ENCODE measurements around the gene NELFE. TPM values are rescaled to one million over a fixed set of nuclear protein-coding genes. Genes with fewer than 3 reads are reported as not detected.
A peak's percentile ranks its signal among the peaks of the same experiment; 100 is the strongest.

NELFE gene
- total RNA-seq, 1 donor from 2014 or later: 113 TPM

GRCh38 chr6:31954511-31954910 is 4.3 kb downstream of the NELFE start:
- no peak for TF ChIP-seq CTCF (conservative IDR thresholded peaks at IDR 0.05; ENCODE audit: low read depth, low read length)
- no peak overlapping the region for H3K4me3 ChIP-seq (ENCODE audit: low read depth, low read length)
- no peak for DNase-seq (ENCODE audit: low read depth)

DNA sequence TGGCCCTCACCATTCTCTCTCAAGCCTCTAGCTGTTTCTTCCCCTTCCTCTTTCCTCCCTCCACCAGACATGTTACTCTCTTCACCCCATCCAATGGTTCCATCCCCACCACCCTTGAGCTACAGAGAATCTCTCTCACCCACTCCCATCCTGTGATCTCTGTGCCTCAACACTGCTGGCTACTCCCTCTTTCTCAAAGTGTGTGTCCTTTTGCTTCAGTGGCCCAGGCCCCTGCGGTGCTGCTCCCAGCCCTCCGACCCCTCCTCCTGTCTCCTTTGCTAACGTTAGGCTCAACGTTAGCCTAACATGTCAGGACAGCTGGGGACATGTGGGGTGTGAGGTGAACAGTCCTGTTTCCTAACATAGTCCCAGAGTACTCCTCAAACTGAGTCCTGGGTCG is 5.9 kb downstream of the NELFE start:
- DNase-seq (ENCODE audit: low read depth): no peak
- no peak for TF ChIP-seq CTCF (conservative IDR thresholded peaks at IDR 0.05; ENCODE audit: low read depth, low read length)
- no peak overlapping the region for H3K4me3 ChIP-seq (ENCODE audit: low read depth, low read length)

DNA sequence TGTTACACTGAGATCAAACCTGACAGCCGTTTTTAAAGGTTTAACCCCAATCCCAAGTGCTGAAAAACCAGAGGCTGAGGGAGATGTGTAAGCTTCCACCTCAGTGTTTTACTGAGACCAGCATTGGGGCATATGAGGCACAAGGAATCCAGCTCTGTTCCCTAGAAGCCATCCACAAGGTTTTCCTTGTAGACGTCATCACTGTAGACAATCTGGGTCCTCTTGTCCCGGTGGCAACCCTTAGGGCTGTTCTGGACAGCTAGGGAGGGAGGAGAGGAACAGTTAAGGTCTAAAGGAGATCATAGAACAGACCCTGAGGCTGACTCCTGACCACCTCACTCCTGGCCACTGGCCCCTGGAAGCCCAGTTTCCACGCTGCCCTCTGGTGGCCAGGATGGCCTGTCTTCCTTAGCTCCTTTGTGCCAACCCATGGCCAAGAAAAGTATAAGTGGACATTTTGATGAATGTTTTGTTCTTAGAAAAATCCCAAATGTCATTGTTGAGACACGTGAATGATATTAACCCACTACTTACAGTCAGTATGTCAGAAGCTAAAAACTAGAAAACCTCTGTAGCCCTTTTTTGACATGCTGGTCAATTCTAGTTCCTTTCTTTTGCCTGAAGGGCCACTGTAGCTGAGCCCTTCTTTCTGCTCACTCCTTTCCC is 6.5 kb downstream of the NELFE start:
- no peak for DNase-seq (ENCODE audit: low read depth)
- H3K4me3 ChIP-seq (ENCODE audit: low read depth, low read length): no peak overlapping the region
- TF ChIP-seq CTCF (conservative IDR thresholded peaks at IDR 0.05; ENCODE audit: low read depth, low read length): peak; percentile 94

DNA sequence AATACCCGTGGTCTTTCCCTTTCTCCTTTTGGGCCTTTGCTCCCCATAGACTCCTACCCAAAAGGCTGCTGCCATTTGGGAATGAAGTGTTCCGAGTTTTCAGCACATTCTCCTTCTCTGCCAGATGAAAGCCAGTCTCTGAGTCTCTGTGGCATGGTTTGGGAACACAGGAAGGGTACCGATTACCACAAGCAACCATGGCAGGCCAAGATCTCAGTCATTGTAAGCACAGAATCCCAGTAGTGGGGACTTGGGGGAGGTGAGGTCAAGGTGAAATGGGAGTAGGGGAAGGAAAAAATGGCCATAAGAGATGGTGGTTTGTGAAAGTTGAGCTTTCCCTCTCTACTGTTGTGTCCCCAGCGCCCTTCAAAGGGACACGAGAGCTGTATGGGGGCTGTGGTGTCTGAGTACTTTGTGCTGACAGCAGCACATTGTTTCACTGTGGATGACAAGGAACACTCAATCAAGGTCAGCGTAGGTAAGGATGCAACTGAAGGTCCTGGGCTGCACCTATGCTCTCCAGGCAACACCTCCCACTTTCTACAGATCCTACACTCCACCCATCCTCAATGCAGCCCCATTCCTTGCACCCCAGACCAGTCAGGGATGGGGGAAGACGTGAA is 8.7 kb downstream of the NELFE start:
- no peak for TF ChIP-seq CTCF (conservative IDR thresholded peaks at IDR 0.05; ENCODE audit: low read depth, low read length)
- no peak for DNase-seq (ENCODE audit: low read depth)
- no peak overlapping the region for H3K4me3 ChIP-seq (ENCODE audit: low read depth, low read length)

- no peak overlapping the region for H3K4me3 ChIP-seq (ENCODE audit: low read depth, low read length)
- DNase-seq (ENCODE audit: low read depth): no peak
- TF ChIP-seq CTCF (conservative IDR thresholded peaks at IDR 0.05; ENCODE audit: low read depth, low read length): no peak
Measured at GRCh38 chr6:31948753-31949413, 9.9 kb downstream of the NELFE start.

GRCh38 chr6:31948306-31948705 is 10.5 kb downstream of the NELFE start:
- H3K4me3 ChIP-seq (ENCODE audit: low read depth, low read length): no peak overlapping the region
- no peak for TF ChIP-seq CTCF (conservative IDR thresholded peaks at IDR 0.05; ENCODE audit: low read depth, low read length)
- DNase-seq (ENCODE audit: low read depth): no peak

All from epithelial cell of proximal tubule (primary cell).